Erythroblast (primary cell): ENCODE data around the gene NGRN.
"Not testable (repeated sequence)": the region's sequence is repeated elsewhere in the genome, so short reads cannot be mapped to it uniquely, and the experiment has no call there.

Experiments
- DNase-seq, 2 experiments: peaks; one replicate each; lab custom pipeline; 2025; lab: John Stamatoyannopoulos, UW
- GATA1 ChIP-seq: IDR thresholded peaks from 2 replicates; pipeline ENCODE4 v1.6.1; 2011; ENCODE audit warnings: low read depth, mild to moderate bottlenecking, control low read depth, low read length, moderate library complexity
- POLR2A ChIP-seq: IDR thresholded peaks from 2 replicates; pipeline ENCODE4 v1.6.1; 2011; ENCODE audit warnings: mild to moderate bottlenecking, low read length

NGRN gene

DNA sequence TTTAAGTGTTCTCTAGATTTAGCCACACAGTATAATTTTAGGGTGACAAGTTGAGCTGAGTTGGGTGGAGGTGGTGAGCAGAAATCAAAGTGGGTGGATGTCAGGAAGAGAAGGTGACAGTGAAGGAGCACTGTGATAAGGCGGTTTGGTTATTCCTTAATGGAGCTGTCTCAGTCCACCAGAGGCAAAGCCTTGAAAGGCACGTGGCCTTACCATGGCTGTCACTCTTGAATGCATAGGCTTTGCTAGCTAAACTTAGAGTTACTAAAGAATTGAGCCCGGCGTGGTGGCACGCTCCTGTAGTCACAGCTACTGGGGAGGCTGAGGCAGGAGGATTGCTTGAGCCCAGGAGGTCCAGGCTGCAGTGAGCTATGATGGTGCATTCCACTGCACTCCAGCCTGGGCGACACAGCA lies 16.7 kb upstream of the NGRN start:
- peak in 1 of 2 experiments; percentile 38 for DNase-seq

DNA sequence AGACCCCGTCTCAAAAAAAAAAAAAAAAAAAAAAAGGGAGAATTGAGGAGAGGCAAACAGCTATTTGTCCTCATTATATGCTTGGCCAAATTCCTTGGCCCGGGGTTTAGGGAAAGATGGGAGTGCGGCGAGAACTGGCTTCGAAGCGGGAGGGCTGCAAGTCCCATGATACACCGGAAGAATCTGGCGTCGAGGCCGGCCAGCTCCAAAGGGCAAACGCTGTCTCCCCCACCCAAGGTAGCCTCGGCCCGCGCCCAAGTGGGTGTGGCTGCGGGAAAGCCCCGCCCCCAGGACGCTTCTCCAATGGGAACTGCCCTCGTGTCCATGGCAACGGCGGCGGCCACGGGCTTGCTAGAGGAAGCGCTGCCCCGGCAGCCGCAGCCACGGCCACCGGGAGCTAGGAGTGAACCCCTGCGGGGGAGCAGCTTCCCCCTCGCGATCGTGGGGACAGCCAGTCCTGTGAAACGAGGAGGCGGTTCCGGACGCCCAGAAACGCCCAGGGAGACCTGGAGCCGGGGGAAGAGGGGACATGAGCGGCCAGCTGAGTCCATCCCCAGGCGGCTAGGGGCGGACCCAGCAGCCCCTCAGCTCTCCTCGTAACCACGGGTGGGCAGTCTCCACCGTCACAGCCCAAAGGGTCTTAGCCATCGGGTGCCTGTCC lies 16.1 kb upstream of the NGRN start, which contains the start of gene TTLL13:
TSS of gene TTLL13 (plus strand) at position 354 of the 661 bp plus-strand sequence. CDS start 1,075 bp downstream, outside the sequence.
- peak; percentile 88 to 93 for DNase-seq
- no peak for TF ChIP-seq GATA1
- no peak for TF ChIP-seq POLR2A

More for the DNA sequence above, 16.7 kb upstream of the NGRN start:
- TF ChIP-seq GATA1 = no peak
- TF ChIP-seq POLR2A = no peak

GRCh38 chr15:90257776-90258175 lies 7.7 kb upstream of the NGRN start:
- DNase-seq = no peak
- TF ChIP-seq POLR2A (no peak), GATA1 (no peak)

DNA sequence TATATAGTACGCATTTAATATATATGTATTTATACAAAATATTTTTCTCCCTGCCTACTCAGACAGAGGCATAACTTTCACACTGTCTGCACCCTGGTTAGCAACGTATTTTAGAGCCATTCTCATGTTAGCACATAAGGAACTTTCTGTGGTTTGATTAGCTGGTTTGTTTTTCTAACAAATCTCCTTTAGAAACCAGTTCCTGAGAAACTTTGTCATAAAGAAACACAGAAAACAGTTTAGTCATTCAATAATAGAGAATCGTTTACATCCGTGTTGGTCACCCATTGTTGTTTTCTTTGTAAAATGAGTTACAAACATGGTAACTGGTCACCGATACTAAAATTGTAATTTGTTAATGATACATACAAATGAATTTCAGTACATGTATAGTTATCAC lies 5.9 kb upstream of the NGRN start:
- TF ChIP-seq GATA1 = no peak
- no peak for TF ChIP-seq POLR2A
- DNase-seq = no peak

DNA sequence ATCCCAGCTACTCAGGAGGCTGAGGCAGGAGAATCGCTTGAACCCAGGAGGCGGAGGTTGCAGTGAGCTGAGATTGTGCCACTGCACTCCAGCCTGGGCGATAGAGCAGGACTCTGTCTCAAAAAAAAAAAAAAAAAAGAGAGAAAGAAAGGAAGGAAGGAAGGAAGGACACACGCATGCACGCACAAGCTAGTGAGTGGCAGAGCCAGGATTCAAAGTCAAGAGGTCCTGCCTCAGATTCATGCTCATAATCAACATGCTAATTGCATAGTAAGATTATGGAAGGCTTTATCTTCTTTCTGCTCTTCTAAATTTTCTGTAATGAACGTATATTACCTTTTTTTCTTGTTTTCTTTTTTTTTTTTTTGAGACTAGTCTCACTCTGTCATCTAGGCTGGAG lies 4.7 kb upstream of the NGRN start:
- DNase-seq = not testable (repeated sequence)

GRCh38 chr15:90261811-90262210 lies 3.7 kb upstream of the NGRN start:
- no peak for DNase-seq
- TF ChIP-seq GATA1 (no peak), POLR2A (no peak)

DNA sequence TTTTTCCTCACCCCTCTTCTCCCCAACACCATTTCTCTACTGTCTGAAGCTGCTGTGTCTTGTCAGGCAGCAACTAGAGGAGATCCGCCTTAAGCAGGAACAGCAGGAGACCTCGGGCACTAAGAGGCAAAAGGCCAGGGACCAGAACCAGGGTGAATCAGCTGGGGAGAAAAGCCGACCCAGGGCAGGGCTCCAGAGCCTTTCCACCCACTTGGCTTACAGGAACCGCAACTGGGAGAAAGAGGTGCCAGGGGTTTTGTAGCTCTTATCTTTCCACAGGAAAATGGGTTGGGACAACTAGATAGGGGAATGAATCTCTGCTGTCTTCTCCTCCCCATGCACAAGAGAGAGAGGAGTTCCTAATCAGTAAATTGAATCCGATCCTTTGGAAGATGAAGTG lies 3.0 kb upstream of the NGRN start:
- no peak for DNase-seq
- TF ChIP-seq POLR2A (no peak), GATA1 (no peak)

- no peak for DNase-seq
- no peak for TF ChIP-seq GATA1
- TF ChIP-seq POLR2A = no peak
Measured at GRCh38 chr15:90264671-90265070, 801 bp upstream of the NGRN start.

- TF ChIP-seq POLR2A (no peak), GATA1 (no peak)
- DNase-seq = peak; percentile 65 to 75
Measured at GRCh38 chr15:90266061-90266431, 574 bp downstream of the NGRN start.

DNA sequence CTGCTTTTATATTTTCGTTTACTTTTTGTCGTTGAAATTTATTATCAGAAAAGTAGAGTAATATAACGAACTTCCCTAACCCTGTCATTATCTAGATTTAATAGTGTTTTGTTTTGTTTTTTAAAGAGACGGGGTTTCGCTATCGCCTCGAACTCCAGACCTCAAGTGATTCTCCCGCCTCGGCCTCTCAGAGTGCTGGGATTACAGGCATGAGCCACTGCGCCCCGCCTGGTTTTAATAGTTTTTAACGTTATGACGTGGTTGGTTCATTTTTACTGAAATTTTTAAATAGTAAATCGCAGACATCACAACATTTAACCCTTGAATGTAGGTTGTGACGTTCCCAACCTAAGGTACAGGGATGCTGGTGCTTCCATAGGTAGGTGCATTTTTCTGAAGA lies 1.0 kb downstream of the NGRN start:
- peak; percentile 30 to 57 for DNase-seq
- TF ChIP-seq POLR2A (no peak), GATA1 (no peak)

DNA sequence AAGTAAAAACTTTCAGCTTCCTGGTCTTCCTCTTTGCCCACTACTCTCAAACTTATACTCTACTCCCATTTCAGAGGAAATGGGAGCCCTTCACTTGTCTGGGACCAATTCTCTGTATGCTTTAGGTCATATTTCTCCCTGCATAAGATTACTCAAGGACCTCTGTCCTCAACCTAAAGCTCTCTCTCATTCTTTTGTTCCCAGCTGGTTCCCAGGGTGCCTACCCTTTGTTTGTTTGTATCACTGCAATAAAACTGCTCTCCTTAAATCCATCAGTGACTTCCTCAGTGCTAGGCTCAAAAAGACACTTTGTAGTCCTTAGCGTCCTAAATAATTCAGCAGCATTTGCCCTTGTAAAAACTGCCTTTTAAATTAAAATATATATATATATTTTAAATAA lies 2.9 kb downstream of the NGRN start:
- no peak for DNase-seq
- no peak for TF ChIP-seq GATA1
- no peak for TF ChIP-seq POLR2A

DNA sequence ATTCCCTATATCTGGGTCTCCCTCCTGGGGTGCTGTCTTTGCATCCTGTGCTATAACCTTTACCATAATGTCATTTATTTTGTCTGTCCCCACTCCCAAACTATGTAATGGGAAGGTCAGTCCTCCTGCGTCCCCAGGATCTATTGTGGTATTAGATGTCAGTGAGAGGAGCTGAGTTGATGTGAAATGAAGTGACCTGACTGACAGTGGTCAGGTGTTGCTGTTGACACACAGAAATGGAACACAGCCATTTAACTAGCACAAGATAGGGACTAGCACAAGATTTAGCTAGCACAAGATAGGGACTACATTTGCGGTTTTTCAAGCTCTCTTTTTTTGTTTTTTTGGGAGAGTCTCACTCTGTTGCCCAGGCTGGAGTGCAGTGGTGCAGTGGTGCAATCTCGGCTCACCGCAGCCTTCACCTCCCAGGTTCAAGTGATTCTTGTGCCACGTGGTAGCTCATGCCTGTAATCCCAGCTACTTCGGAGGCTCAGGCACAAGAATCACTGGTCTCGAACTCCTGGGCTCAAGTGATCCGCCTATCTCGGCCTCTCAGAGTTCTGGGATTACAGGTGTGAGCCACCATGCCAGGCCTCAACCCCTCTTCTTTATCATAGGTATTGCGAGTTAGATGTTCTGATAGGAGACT lies 5.2 kb downstream of the NGRN start:
- DNase-seq = no peak

GRCh38 chr15:90271459-90272166 lies 6.1 kb downstream of the NGRN start:
- DNase-seq = no peak
- TF ChIP-seq GATA1 (no peak), POLR2A (no peak)

More for the DNA sequence above, 5.2 kb downstream of the NGRN start:
- no peak for TF ChIP-seq POLR2A
- TF ChIP-seq GATA1 = no peak

DNA sequence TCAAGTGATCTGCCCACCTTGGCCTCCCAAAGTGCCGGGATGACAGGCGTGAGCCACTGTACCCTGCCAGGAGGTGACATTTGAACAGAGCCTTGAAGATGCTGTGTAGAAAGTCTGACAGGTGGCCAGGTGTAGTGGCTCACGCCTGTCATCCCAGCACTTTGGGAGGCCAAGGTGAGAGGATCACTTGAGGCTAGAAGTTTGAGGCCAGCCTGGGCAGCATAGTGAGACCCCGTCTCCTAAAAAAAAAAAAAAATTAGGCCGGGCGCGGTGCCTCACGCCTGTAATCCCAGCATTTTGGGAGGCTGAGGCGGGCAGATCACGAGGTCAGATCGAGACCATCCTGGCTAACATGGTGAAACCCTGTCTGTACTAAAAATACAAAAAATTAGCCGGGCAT lies 13.0 kb downstream of the NGRN start:
- DNase-seq = not testable (repeated sequence)

DNA sequence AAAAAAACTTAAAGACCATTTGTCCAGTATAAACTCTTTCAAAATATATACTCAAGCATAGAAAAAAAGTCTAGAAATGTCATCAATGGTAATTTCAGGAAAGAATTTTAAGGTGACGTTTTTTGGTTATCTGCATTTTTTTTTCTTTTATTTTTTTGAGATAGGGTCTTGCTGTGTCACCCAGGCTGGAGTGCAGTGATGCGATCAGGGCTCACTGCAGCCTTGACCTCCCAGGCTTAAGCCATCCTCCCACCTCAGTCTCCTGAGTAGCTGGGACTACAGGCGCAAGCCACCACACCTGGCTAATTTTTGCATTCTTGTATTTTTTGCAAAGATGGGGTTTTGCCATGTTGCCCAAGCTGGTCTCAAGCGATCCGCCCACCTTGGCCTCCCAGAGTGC lies 15.3 kb downstream of the NGRN start:
- not testable (repeated sequence) for DNase-seq

DNA sequence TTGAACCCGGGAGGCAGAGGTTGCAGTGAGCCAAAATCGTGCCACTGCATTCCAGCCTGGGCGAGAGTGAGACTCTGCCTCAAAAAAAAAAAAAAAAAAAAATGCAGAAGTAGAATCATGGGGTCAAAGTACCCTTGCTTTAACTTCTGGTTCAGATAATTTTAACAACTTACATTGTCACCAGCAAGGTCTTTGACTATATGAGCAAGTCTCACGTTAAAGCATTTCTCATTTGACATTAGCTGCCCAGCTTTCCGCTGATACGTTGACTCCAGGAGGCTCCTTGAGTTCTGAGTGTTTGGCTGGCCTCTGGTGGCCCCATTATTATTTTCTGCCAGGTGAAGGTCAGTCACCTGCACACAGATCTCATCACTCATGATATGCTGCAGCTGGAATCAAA lies 16.2 kb downstream of the NGRN start:
- not testable (repeated sequence) for DNase-seq
